GM19372 (cell line): ENCODE results near the gene KCNQ1.

Experiments used
- ATAC-seq: cut with Tn5 transposase; IDR thresholded peaks from one replicate; pipeline ENCODE4 v1.9.1; 2021; ENCODE audit warnings: mild to moderate bottlenecking, low read depth, moderate library complexity; ENCODE audit not compliant: unreplicated experiment

Gene KCNQ1

GRCh38 chr11:2779981-2780849 is 335.4 kb downstream of the KCNQ1 start:
- no peak for ATAC-seq

- ATAC-seq: no peak
Measured at GRCh38 chr11:2780850-2781407, 336.1 kb downstream of the KCNQ1 start.

GRCh38 chr11:2781408-2782274 is 336.8 kb downstream of the KCNQ1 start:
- no peak for ATAC-seq

- no peak for ATAC-seq
Measured at GRCh38 chr11:2782769-2783168, 338.0 kb downstream of the KCNQ1 start.

- ATAC-seq: no peak
Measured at GRCh38 chr11:2783536-2784082, 338.8 kb downstream of the KCNQ1 start.

GRCh38 chr11:2787816-2788167 is 343.0 kb downstream of the KCNQ1 start:
- no peak for ATAC-seq

- ATAC-seq: no peak
Measured at GRCh38 chr11:2788168-2789071, 343.6 kb downstream of the KCNQ1 start.

- no peak for ATAC-seq
Measured at GRCh38 chr11:2789331-2789730, 344.5 kb downstream of the KCNQ1 start.

- no peak for ATAC-seq
Measured at GRCh38 chr11:2789791-2790567, 345.2 kb downstream of the KCNQ1 start.

GRCh38 chr11:2790568-2790921 is 345.7 kb downstream of the KCNQ1 start:
- ATAC-seq: no peak

- ATAC-seq: no peak
Measured at GRCh38 chr11:2791139-2791520, 346.3 kb downstream of the KCNQ1 start.

- no peak for ATAC-seq
Measured at GRCh38 chr11:2791521-2792380, 346.9 kb downstream of the KCNQ1 start.

- no peak for ATAC-seq
Measured at GRCh38 chr11:2792381-2793250, 347.8 kb downstream of the KCNQ1 start.

GRCh38 chr11:2793701-2794045 is 348.9 kb downstream of the KCNQ1 start:
- ATAC-seq: no peak

GRCh38 chr11:2794046-2794967 is 349.5 kb downstream of the KCNQ1 start:
- no peak for ATAC-seq

- ATAC-seq: no peak
Measured at GRCh38 chr11:2794968-2795322, 350.1 kb downstream of the KCNQ1 start.
